ENCODE data around the gene OR8G5.
"Not testable (repeated sequence)": the region's sequence is repeated elsewhere in the genome, so short reads cannot be mapped to it uniquely, and the experiment has no call there.

OR8G5 gene

GRCh38 chr11:124265041-124265440, 8.9 kb downstream of the OR8G5 start:
- not testable (repeated sequence) for H3K4me3 Mint-ChIP-seq; H3K9me3 Mint-ChIP-seq; H3K36me3 Mint-ChIP-seq (ENCODE audit: low read depth); H3K27ac Mint-ChIP-seq; H3K4me1 Mint-ChIP-seq (ENCODE audit: low read depth); DNase-seq (ENCODE audit: low spot score)
- peaks cover 19% of the 10 kb centered on the region for H3K27me3 Mint-ChIP-seq (ENCODE audit: low read depth)

GRCh38 chr11:124270886-124271285, 14.7 kb downstream of the OR8G5 start:
- not testable (repeated sequence) for H3K27ac Mint-ChIP-seq; H3K4me1 Mint-ChIP-seq (ENCODE audit: low read depth); H3K4me3 Mint-ChIP-seq; H3K36me3 Mint-ChIP-seq (ENCODE audit: low read depth); DNase-seq (ENCODE audit: low spot score); H3K9me3 Mint-ChIP-seq
- H3K27me3 Mint-ChIP-seq (ENCODE audit: low read depth): peaks cover 17% of the 10 kb centered on the region

GRCh38 chr11:124274000-124274399, 17.8 kb downstream of the OR8G5 start:
- Mint-ChIP-seq H3K4me1 (ENCODE audit: low read depth) (peaks cover 11% of the 10 kb centered on the region), H3K27ac (no peak overlapping the region), H3K4me3 (no peak overlapping the region), H3K27me3 (ENCODE audit: low read depth) (peaks cover 14% of the 10 kb centered on the region), H3K36me3 (ENCODE audit: low read depth) (no peaks in the 10 kb centered on the region), H3K9me3 (no peaks in the 10 kb centered on the region)
- no peak for DNase-seq (ENCODE audit: low spot score)

GRCh38 chr11:124276081-124276480, 19.9 kb downstream of the OR8G5 start:
- Mint-ChIP-seq H3K27me3 (ENCODE audit: low read depth) (peaks cover 20% of the 10 kb centered on the region), H3K27ac (no peak overlapping the region), H3K4me1 (ENCODE audit: low read depth) (peaks cover 11% of the 10 kb centered on the region), H3K36me3 (ENCODE audit: low read depth) (no peaks in the 10 kb centered on the region), H3K9me3 (peaks cover 4% of the 10 kb centered on the region), H3K4me3 (no peak overlapping the region)
- DNase-seq (ENCODE audit: low spot score): peak; percentile 54

GRCh38 chr11:124277207-124277606, 21.0 kb downstream of the OR8G5 start:
- Mint-ChIP-seq H3K27me3 (ENCODE audit: low read depth) (peaks cover 17% of the 10 kb centered on the region), H3K4me3 (no peak overlapping the region)

GRCh38 chr11:124277804-124278203, 21.6 kb downstream of the OR8G5 start:
- Mint-ChIP-seq H3K9me3 (peaks cover 4% of the 10 kb centered on the region), H3K4me3 (no peak overlapping the region), H3K27me3 (ENCODE audit: low read depth) (peaks cover 17% of the 10 kb centered on the region), H3K4me1 (ENCODE audit: low read depth) (peaks cover 11% of the 10 kb centered on the region), H3K27ac (no peak overlapping the region), H3K36me3 (ENCODE audit: low read depth) (no peaks in the 10 kb centered on the region)
- no peak for DNase-seq (ENCODE audit: low spot score)

More at GRCh38 chr11:124277207-124277606, 21.0 kb downstream of the OR8G5 start:
- Mint-ChIP-seq H3K27ac (no peak overlapping the region), H3K36me3 (ENCODE audit: low read depth) (no peaks in the 10 kb centered on the region), H3K4me1 (ENCODE audit: low read depth) (peaks cover 11% of the 10 kb centered on the region), H3K9me3 (peaks cover 4% of the 10 kb centered on the region)
- no peak for DNase-seq (ENCODE audit: low spot score)

GRCh38 chr11:124278261-124278660, 22.1 kb downstream of the OR8G5 start:
- no peak for DNase-seq (ENCODE audit: low spot score)
- Mint-ChIP-seq H3K27ac (no peak overlapping the region), H3K4me1 (ENCODE audit: low read depth) (peaks cover 11% of the 10 kb centered on the region), H3K27me3 (ENCODE audit: low read depth) (peaks cover 17% of the 10 kb centered on the region), H3K9me3 (peaks cover 4% of the 10 kb centered on the region), H3K4me3 (no peak overlapping the region), H3K36me3 (ENCODE audit: low read depth) (no peaks in the 10 kb centered on the region)

- H3K9me3 Mint-ChIP-seq: peaks cover 9% of the 10 kb centered on the region
- no peak overlapping the region for H3K4me3 Mint-ChIP-seq
- H3K36me3 Mint-ChIP-seq (ENCODE audit: low read depth): no peaks in the 10 kb centered on the region
- peaks cover 13% of the 10 kb centered on the region for H3K27me3 Mint-ChIP-seq (ENCODE audit: low read depth)
- no peak for DNase-seq (ENCODE audit: low spot score)
- peaks cover 3% of the 10 kb centered on the region for H3K4me1 Mint-ChIP-seq (ENCODE audit: low read depth)
- no peak overlapping the region for H3K27ac Mint-ChIP-seq
These were observed 29.6 kb downstream of the OR8G5 start for GRCh38 chr11:124285610-124286344.

GRCh38 chr11:124294687-124295086, 38.5 kb downstream of the OR8G5 start:
- H3K36me3 Mint-ChIP-seq (ENCODE audit: low read depth): no peaks in the 10 kb centered on the region
- no peaks in the 10 kb centered on the region for H3K4me1 Mint-ChIP-seq (ENCODE audit: low read depth)
- no peak overlapping the region for H3K27ac Mint-ChIP-seq
- H3K9me3 Mint-ChIP-seq: no peaks in the 10 kb centered on the region
- no peaks in the 10 kb centered on the region for H3K27me3 Mint-ChIP-seq (ENCODE audit: low read depth)
- no peak for DNase-seq (ENCODE audit: low spot score)
- H3K4me3 Mint-ChIP-seq: no peak overlapping the region

GRCh38 chr11:124296016-124296415, 39.8 kb downstream of the OR8G5 start:
- Mint-ChIP-seq H3K9me3 (no peaks in the 10 kb centered on the region), H3K27me3 (ENCODE audit: low read depth) (no peaks in the 10 kb centered on the region), H3K36me3 (ENCODE audit: low read depth) (no peaks in the 10 kb centered on the region), H3K4me1 (ENCODE audit: low read depth) (no peaks in the 10 kb centered on the region), H3K27ac (no peak overlapping the region), H3K4me3 (no peak overlapping the region)
- DNase-seq (ENCODE audit: low spot score): no peak

- Mint-ChIP-seq H3K4me1 (ENCODE audit: low read depth) (no peaks in the 10 kb centered on the region), H3K27ac (no peak overlapping the region), H3K27me3 (ENCODE audit: low read depth) (no peaks in the 10 kb centered on the region), H3K36me3 (ENCODE audit: low read depth) (no peaks in the 10 kb centered on the region), H3K4me3 (no peak overlapping the region), H3K9me3 (no peaks in the 10 kb centered on the region)
- DNase-seq (ENCODE audit: low spot score): no peak
These were observed 41.7 kb downstream of the OR8G5 start for GRCh38 chr11:124297921-124298320.

- no peak for DNase-seq (ENCODE audit: low spot score)
- no peaks in the 10 kb centered on the region for H3K27me3 Mint-ChIP-seq (ENCODE audit: low read depth)
- no peak overlapping the region for H3K27ac Mint-ChIP-seq
- no peaks in the 10 kb centered on the region for H3K36me3 Mint-ChIP-seq (ENCODE audit: low read depth)
- no peak overlapping the region for H3K4me3 Mint-ChIP-seq
- H3K4me1 Mint-ChIP-seq (ENCODE audit: low read depth): no peaks in the 10 kb centered on the region
- H3K9me3 Mint-ChIP-seq: no peaks in the 10 kb centered on the region
These were observed 45.4 kb downstream of the OR8G5 start for GRCh38 chr11:124301548-124301947.

- H3K27ac Mint-ChIP-seq: no peak overlapping the region
- H3K9me3 Mint-ChIP-seq: no peaks in the 10 kb centered on the region
- no peak for DNase-seq (ENCODE audit: low spot score)
- no peaks in the 10 kb centered on the region for H3K36me3 Mint-ChIP-seq (ENCODE audit: low read depth)
- no peaks in the 10 kb centered on the region for H3K4me1 Mint-ChIP-seq (ENCODE audit: low read depth)
- no peaks in the 10 kb centered on the region for H3K27me3 Mint-ChIP-seq (ENCODE audit: low read depth)
- H3K4me3 Mint-ChIP-seq: no peak overlapping the region
These were observed 46.4 kb downstream of the OR8G5 start for GRCh38 chr11:124302347-124303125.

GRCh38 chr11:124307093-124307492, 50.9 kb downstream of the OR8G5 start:
- H3K9me3 Mint-ChIP-seq: no peaks in the 10 kb centered on the region
- no peak overlapping the region for H3K27ac Mint-ChIP-seq
- no peaks in the 10 kb centered on the region for H3K4me1 Mint-ChIP-seq (ENCODE audit: low read depth)
- no peak overlapping the region for H3K4me3 Mint-ChIP-seq
- DNase-seq (ENCODE audit: low spot score): no peak
- H3K27me3 Mint-ChIP-seq (ENCODE audit: low read depth): no peaks in the 10 kb centered on the region
- no peaks in the 10 kb centered on the region for H3K36me3 Mint-ChIP-seq (ENCODE audit: low read depth)

All from T-helper 2 cell treated with Interferon-gamma antibody and Interleukin-4, amounts not matched to agents 5 μg/mL and 100 μg/mL, for 36 hours (primary cell).